GM18858 (cell line): Measurements from ENCODE around the gene CSNK1A1L.

ENCODE experiments used
- ATAC-seq: cut with Tn5 transposase; IDR thresholded peaks from one replicate; pipeline ENCODE4 v1.9.1; 2021; ENCODE audit not compliant: unreplicated experiment

The CSNK1A1L gene

DNA sequence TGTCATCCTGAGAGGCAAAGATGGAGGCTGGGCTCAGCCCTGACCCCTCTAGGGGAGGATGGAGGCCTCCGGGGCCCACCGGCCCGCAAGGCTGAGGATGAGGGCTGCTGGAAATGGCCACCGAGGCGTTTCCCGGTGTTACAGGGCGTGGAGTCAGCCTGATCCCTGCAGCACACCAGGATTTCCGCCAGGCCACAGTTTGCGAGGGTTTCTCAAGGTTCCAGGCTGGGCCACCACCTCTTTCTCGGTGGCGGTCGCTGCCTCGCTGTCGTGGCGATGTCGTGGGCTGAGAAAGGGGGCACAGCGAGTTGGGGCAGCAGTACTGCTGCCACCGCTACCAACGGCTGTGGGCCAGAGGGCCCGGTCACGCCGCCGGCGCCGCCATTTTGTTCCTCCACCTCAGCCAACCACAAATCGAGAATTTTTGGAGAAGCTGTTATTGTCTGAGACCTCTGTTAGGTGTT is at the start of gene CSNK1A1L:
Gene CSNK1A1L (minus strand): TSS at position 414 of the 464 bp plus-strand sequence. CDS start 408 bp downstream, at position 6.
- ATAC-seq: no peak

DNA sequence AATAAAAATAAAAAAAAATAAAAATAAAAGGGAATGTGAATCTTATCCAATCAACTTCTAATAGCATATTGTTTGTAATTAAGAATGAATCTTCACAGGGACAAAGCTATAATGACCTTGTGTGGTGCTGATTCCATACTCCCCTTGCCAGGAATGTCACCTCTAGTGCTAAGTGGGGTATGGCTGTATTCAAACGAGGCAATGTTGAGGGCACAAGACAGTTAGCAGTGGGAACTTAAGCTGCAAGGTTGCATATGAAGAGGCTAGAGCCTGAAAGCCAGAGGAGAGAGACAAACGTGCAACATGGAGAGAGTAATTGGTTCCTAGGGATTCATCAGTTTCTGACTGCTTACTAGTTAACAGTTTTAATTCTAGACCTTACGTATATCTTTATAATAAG is 43.9 kb upstream of the CSNK1A1L start:
- no peak for ATAC-seq

- no peak for ATAC-seq
These were observed 43.0 kb upstream of the CSNK1A1L start for GRCh38 chr13:37148501-37148900.

DNA sequence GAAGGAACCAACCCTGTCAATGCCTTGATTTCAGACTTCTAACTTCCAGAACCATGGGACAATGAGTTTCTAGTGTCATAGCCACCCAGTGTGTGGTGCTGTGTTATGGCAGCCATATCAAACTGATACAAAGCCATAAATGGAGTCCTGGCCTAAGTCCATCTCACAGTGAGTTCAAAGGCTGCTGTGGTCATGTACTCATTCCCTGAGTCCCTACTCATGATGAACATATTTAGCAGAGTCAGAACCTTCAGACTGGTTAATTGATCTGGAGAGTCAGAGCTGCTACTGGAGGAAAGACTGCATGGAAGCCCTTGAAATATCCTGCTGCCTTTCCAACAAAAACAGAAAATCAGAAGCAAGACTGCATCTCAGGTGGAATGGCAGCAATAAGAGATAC is 39.2 kb upstream of the CSNK1A1L start:
- no peak for ATAC-seq

GRCh38 chr13:37143911-37144310 is 38.4 kb upstream of the CSNK1A1L start:
- ATAC-seq: no peak

GRCh38 chr13:37142877-37143276 is 37.4 kb upstream of the CSNK1A1L start:
- no peak for ATAC-seq

DNA sequence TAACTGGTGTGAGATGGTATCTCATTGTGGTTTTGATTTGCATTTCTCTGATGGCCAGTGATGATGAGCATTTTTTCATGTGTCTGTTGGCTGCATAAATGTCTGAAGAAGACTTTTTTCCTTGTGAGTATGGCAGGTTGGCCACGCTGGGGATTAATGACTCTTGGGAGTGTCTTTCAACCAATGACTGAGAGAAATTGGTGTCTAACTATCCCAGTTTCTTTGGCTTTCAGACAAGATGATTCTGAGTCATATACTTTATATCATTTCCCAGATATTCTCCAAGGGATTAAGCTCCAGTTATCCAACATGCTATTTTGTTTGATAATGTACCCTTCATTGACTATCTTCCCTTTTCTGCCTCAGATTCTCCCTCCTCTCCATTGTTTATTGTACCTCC is 35.5 kb upstream of the CSNK1A1L start:
- no peak for ATAC-seq

DNA sequence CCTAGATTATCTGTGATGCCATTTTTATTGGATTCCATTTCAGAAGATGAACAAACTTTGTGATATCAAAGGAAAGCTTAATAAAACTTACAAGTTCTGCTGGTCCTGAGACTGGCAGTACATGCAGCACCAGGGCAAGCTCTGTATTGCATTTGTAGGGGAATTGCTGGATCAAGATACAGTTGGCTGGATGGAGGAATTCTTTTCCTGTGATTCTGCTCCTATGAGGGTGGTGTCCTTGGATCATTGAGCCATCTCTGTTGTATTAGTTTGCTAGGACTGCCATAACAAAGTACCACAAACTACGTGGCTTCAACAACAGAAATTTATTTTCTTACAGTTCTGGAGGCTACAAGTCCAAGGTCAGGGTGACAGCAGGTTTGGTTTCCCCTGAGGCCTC is 33.9 kb upstream of the CSNK1A1L start:
- no peak for ATAC-seq

GRCh38 chr13:37138926-37139325 is 33.5 kb upstream of the CSNK1A1L start:
- no peak for ATAC-seq

- ATAC-seq: no peak
These were observed 32.7 kb upstream of the CSNK1A1L start for GRCh38 chr13:37138169-37138568.

- no peak for ATAC-seq
These were observed 31.2 kb upstream of the CSNK1A1L start for GRCh38 chr13:37136633-37137032.

DNA sequence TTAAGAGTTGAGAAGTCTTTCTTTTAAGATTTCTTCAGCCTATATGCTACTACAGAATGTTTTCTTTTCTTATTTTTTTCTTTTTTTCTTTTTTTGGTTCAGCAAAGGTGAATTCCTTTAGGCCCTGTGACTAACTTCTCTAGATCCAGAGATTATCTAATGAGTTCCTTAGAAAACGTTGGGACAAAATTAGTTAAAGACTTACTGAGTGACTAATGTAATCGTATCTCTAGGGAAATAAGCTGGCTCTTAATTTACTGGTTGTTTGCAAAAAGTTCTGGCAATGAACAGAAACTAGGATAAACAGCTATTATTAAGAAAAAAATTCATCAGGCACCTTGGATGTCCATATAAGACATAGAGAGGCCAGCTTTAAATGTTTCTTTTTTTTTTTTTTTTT is 30.7 kb upstream of the CSNK1A1L start:
- ATAC-seq: no peak

GRCh38 chr13:37134411-37135041 is 29.1 kb upstream of the CSNK1A1L start:
- no peak for ATAC-seq

DNA sequence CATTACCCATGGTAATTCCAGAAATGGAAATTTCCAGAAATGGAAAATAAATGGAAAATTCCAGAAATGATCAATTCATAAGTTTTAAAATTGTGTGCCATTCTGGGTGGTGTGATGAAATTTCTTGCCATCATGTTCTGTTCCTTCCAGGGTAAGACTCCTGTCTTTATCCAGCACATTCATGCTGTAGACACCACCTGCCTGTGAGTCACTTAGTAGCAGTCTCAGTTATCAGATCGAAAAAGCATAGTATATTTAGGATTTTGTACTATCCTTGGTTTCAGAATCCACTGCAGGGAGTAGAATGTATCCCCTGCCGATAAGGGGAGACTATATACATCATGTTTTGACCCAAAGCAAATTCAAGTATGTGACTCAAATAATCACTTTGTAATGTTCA is 26.7 kb upstream of the CSNK1A1L start:
- ATAC-seq: no peak

DNA sequence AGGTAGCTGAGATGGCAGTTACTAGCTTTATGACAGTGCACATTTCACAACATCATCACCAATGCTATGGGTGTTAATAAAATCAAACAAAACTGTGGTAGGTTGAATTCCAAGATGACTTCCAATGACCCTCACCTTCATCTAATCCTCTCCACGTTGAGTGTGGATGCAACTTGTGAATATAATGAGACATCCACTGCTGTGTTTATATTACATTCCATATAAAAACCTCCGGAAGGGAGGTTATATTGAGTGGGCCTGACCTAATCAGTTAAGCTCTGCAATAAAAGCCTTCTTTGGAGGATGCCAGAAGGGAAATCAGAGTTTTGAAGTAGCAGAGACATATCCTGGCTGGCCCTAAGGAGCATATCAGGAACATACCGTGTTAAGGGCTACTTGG is 25.6 kb upstream of the CSNK1A1L start:
- no peak for ATAC-seq

DNA sequence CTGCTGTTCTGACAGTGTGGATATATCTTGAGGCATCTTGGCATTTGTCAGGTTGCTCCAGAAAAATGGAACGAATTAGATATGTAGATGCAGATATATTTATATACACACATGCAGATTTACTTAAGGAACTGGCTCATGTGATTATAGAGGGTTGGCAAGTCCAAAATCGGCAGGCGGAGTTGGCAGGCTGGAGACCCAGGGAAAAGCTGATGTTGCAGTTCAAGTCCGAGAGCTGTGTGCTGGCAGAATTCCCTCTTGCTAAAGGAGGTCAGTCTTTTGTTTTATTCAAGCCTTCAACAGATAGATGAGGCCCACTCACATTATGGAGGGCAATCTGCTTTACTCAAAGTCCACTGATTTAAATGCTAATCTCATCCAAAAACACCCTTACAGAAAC is 24.4 kb upstream of the CSNK1A1L start:
- ATAC-seq: no peak

- no peak for ATAC-seq
These were observed 22.3 kb upstream of the CSNK1A1L start for GRCh38 chr13:37127691-37128241.

DNA sequence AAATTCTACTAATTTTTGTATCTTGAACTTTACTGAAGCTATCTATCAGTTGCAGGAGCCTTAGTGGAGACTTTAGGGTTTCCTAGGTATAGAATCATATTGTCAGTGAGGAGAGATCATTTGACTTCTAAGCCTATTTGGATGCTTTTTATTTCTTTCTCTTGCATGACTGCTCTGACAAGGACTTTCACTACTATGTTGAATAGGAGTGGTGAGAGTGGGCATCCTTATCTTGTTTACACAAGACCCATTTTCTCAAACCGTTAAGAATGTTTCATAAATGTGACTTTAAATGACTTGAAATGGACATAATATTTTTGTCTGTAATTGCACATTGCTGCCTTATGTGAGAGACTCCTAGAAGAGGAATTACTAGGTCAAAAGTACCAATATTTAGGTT is 17.9 kb upstream of the CSNK1A1L start:
- no peak for ATAC-seq

DNA sequence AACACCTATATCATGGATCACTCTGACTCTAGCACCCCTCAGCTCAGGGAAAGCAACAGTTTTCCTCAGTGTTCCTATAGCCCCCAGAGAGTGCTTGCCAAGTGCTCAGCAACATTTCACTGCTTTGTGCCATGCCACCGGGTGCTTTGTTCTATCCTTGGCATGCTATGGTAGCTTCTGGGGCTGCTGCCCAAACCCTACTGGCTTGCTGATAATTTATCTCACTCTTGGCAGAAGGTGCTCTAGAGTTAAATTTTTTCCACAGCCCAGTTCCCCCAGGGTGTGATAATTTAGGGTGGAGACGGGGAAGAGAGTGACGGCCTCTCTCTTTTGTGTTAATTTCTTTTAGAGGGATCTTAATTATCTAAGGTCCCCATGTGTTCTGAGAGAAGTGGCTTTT is 12.6 kb upstream of the CSNK1A1L start:
- ATAC-seq: no peak

GRCh38 chr13:37114250-37114649 is 8.8 kb upstream of the CSNK1A1L start:
- no peak for ATAC-seq

- ATAC-seq: no peak
These were observed 8.1 kb upstream of the CSNK1A1L start for GRCh38 chr13:37113534-37113933.

DNA sequence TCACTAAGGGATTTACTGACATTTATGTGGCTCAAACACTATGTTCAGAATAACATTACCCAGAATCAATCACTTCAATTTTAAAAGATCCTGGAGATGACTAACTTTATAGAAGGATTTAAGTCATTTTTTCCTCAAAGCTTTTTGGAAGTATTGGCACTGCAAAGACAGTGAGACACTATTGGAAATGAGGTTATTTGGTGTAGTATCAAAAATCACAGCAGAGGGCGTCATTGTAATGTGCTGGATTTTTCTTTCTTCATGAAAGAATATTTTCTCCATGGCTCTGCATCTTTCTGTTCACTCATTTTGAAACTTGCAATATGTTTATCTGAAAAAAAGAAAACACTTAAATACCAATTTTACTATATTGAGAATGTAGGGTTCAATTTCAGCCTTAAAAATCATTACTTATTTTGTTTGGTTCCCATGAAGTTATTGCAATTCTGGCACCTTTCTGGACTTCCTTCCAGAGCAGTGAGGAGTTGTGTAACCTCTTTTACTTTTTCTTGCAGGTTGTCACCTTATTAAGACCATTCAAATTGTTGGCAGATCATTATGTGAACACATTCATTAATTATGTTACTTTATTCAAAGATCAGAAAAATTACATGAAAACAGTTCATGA is 3.7 kb upstream of the CSNK1A1L start:
- ATAC-seq: no peak

DNA sequence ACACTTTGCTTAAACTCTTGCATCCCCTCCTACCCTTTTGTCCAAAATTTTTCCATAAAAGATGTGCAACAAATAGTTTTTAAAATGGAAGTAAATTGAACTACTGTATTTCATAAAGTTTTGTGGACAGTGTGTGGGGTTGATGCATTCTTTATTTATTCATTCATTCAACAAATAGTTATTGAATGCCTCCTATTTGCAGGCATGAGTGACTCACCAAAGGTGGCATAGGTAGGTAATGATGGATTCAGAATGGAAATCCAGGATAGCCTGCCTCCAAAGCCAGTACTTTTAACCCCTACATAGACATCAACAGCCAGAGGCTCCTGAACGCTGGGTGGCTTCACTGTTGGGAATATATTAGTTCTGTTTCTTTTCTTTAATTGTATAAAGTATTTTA is 2.4 kb upstream of the CSNK1A1L start:
- no peak for ATAC-seq
